GM18870 (cell line): ENCODE data around the gene EZR.

Experiments used
- ATAC-seq: cut with Tn5 transposase; IDR thresholded peaks from one replicate; pipeline ENCODE4 v1.9.1; 2021; ENCODE audit warnings: moderate library complexity; ENCODE audit not compliant: unreplicated experiment

The EZR gene

DNA sequence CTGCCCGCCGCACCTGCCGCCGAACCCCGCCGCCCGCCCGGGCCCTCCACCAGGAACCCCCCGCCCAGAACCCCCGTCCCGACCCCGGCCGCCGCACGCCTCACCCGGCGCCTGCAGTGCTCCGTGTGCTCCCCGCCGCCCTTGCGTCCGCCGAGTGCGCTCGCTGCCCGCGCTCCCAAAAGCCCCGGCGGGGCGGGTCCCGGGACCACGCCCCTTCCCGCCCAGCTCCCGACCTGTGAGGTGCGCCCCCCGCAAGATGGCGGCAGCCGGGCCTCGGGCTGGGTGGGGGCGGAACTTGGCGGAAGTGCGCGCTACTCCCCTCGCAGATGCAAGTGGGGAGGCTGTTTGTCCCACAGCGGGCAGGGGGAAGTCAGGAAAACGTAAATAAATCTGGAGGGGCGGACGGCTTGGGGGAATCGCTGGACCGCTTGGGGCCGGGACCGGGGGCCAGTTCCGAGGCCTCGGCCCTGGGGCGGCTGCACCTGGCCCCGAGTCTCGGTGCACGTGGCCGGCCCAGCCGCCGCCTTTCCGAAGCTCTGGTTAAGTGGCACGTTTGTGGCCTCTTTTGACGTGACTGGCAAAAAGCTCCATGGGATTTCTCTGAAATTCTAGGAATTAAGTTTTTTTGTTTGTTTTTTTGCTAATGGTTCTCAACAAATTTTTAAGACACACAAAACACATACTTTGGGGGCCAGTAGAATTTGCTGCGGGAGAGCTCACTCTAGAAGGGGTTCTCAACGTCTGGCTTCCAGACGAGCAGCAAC lies at the start of gene EZR:
EZR (minus strand) TSS at position 156 of the 764 bp plus-strand sequence. CDS start 1,275 bp downstream, outside the sequence.
- ATAC-seq, result no peak

DNA sequence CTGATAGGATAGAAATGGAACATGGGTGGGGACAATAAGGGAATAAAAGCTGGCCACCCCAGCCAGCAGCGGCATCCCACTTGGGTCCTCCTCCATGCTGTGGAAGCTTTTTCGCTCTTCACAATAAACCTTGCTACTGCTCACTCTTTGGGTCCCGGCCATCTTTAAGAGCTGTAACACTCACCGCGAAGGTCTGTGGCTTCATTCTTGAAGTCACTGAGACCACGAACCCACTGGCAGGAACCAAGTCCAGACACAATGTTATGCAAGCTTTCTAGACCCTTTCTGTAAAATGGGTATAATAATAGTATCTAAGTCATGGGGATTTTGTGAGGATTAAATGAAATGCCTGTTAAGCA lies 48.9 kb upstream of the EZR start:
- no peak for ATAC-seq

- no peak for ATAC-seq
Observed at GRCh38 chr6:158867381-158868121, 48.4 kb upstream of the EZR start.

- no peak for ATAC-seq
Observed at GRCh38 chr6:158865769-158866168, 46.6 kb upstream of the EZR start.

DNA sequence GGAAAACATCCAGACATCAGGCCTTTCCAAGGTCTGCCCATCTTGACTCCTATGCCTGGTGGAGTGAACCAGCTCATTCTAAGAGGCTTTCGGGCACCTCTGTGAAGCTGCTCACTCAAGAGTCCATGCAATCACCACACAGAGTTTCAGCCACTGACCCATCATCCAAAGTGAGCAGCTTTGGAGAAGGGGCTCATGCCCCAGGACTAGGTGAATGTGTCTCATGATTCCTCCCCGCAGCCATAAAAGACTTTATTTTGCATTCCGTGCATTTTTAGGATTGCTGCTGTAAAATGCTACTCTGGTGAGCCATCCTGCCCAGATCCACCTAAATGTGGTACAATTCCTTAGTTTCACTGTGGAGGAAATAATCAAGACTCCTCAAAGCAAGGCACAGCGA lies 44.5 kb upstream of the EZR start:
- ATAC-seq, result no peak

GRCh38 chr6:158861686-158862381 lies 42.7 kb upstream of the EZR start:
- ATAC-seq, result no peak

GRCh38 chr6:158860279-158860865 lies 41.2 kb upstream of the EZR start:
- ATAC-seq, result no peak

DNA sequence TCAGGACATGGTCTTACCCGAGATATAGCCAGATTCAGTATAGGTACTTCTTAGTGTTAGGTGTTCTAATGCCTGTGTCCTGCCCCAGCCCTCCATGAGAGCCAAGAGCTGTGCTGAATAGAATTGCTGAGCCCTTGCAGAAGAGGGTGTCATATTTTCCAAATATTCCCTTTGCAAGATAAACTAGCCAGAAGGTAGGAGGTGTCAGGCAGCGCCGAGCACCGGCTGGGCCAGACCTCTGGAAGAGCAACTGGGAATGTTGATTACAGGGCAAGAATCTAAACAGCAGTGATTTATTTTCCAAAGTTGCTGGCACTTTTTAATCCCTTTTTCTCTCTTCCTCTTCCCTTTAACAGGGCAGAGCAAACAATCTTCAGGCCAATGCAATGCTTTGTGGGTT lies 37.1 kb upstream of the EZR start:
- ATAC-seq, result no peak

DNA sequence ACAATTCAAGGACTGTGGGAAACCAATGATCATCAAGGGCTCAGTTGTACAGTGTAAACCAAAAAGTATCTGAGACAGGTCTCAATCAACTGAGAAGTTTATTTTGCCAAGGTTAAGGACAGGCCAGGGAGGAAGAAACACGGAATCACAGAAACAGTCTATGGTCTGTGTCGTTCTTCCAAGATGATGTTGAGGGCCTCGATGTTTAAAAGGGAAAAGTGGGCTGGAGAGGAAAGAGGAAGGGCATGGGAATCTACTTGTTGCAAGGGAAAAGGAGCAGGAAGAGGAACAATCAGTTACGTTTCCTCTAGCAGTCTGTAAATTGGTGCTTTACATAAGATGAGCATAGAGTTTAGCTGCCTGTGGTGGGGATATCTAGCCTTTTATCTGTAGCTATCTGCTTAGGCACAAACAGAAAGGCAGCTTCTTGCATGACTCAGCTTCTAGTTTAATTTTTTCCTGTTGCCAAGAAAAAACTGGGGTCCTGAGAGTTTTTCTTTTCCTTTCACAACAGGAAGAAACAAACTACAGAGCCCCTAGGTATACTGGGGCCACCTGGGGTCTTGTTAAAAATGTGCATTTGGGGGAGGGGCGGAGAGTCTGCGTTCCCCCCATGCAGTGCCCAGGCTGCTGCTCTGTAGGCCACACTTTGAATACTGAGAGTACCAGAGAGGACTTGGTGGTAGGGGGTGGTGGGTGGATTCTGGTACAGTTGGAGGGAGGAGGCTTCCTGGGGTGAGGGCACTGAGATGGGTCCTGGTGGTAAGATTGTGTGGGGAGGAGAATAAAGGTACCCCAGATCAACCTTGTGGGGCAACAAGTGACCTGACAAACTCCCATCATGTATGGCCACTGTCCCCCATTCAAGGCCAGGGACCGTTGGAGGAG lies 35.3 kb upstream of the EZR start:
- ATAC-seq, result no peak

GRCh38 chr6:158853880-158854213 lies 34.7 kb upstream of the EZR start:
- ATAC-seq, result no peak

GRCh38 chr6:158853072-158853879 lies 34.1 kb upstream of the EZR start:
- peak; percentile 87 for ATAC-seq

- no peak for ATAC-seq
Observed at GRCh38 chr6:158852312-158853071, 33.3 kb upstream of the EZR start.

DNA sequence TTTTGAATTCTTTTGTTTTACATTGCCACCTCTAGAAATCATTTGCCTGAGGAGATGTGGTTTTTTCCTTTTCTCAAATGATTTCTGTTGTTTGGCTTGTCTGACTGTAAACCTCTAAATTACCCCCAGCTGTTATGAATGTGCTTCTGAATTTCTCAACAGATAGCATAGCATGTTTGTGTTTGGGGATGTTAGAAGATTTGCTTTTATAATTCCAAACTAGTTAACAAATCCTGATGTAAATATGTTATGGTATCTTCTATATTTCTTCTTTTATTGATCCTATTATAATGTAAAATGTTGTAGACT lies 31.6 kb upstream of the EZR start:
- ATAC-seq, result no peak

DNA sequence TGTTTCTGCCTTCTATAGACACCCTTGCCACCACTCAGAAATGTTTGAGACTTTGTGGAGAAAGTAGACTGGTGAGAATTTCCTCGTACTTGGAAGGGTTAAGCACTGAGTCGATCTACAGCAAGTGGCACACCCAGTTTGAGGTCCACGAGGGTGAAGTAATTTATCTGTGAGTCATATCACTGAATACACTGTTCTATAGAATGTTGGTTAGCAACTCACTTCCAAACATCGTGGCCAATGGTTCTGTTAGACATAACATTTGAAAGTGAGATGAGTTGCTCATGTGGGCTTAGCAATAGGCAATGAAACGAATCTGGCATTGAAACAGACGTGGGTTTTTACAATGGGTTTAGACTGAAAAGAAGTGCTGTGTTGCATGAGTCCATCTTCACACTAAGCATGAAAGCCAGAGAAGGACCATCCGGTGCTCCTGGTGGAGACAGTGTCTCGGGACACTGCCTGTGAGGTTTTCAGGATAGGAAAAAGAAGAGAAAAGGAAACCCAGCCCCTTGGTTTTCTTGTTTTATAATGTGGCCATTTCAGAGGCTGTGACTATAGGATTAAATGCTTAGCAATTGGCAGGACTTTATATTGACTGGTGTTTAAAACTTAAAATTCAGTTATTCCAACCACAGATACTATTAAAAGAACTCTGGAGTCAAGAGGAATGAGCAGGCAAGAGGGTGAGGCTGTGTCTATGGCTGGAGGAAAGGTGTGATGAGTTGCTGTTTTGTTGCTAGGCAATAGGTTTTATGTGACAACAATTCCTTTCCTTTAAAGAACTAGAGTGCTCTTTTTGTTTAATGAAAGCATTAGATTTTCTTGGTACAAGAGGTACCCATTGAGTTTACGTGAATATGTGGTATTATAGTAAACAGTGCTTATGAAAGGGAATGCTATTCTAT lies 31.0 kb upstream of the EZR start:
- ATAC-seq, result no peak

DNA sequence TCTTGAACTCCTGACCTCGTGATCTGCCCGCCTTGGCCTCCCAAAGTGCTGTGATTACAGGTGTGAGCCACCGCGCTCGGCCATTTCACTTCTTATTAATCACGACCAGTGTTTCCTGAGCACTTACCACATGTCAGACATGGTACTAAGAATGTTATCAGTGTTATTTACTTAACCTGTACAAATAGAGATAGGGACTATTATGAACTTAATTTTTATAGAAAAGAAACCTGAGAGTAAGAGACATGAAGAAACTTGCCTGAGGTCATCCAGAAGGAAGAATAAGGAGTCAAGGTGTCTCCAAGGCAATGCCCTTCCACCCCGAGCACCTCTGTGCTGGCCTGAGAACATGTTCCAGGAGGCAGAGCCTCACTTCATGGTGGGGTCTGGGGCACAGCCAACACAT lies 29.3 kb upstream of the EZR start:
- ATAC-seq, result no peak

GRCh38 chr6:158847786-158848185 lies 28.6 kb upstream of the EZR start:
- no peak for ATAC-seq

DNA sequence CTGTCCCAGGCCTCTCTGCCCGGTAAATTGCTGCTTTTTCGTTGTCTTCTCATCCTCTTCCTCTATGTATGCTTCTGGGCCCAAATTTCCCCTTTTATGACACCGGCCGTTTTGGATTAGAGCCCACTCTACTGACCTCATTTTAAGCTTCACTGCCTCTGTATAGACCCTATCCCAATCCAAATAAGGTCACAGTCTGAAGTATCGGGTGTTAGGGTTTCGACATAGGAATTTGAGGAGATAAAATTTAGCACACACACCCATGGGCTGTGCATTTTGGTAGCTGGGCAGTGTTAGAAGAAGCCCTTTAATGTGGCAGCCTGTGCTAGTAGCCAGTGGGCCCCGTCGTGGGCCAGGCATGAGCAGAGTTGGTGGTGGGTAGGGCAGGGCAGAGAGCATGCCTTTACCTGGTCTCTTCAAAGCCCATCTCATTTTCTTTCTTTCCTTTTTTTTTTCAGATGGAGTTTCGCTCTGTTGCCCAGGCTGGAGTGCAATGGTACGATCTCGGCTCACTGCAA lies 27.9 kb upstream of the EZR start:
- no peak for ATAC-seq
